Thyroid gland (tissue), 4 donors: ENCODE measurements around the gene FCHSD2.

Experiments
- POLR2A ChIP-seq, 2 donors: fragments of 450-650 bp; IDR thresholded peaks; one replicate each; pipeline ENCODE4 v1.6.1; 2017; ENCODE audit warnings: antibody characterized with exemption in 2 of 2, mild to moderate bottlenecking in 2 of 2, moderate library complexity in 1 of 2
- TF ChIP-seq, protein P1 (sequence below), 6 experiments: fragments of 200-600 bp in 3 of 6; fragments of 450-650 bp in 3 of 6; sonication (generic) in 3 of 6; IDR thresholded peaks; one replicate each; pipeline ENCODE4 v1.5.1; 2016 to 2019; ENCODE audit warnings: antibody characterized with exemption in 6 of 6, mild to moderate bottlenecking in 2 of 6, inconsistent platforms in 1 of 6, moderate library complexity in 1 of 6

DNA sequence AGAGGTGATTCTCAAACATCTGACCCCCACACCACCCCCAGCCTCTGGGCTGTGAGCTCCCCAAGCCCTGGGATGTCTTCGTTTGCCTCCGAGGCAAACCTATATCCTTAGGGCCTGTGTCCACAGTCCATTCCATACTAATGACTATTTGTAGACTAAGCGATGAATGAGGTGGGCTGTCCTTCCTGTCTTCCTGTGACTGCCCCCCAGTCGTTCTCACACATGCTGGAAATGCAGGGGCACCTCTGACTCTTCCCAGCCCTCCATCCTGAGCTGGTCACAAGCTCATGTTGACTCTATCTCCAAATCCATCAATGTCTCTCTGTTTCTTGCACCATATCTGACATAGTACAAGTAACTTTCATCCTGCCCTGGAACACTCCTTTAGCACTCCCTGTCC is 323.1 kb downstream of the FCHSD2 start:
- TF ChIP-seq, protein P1, sequence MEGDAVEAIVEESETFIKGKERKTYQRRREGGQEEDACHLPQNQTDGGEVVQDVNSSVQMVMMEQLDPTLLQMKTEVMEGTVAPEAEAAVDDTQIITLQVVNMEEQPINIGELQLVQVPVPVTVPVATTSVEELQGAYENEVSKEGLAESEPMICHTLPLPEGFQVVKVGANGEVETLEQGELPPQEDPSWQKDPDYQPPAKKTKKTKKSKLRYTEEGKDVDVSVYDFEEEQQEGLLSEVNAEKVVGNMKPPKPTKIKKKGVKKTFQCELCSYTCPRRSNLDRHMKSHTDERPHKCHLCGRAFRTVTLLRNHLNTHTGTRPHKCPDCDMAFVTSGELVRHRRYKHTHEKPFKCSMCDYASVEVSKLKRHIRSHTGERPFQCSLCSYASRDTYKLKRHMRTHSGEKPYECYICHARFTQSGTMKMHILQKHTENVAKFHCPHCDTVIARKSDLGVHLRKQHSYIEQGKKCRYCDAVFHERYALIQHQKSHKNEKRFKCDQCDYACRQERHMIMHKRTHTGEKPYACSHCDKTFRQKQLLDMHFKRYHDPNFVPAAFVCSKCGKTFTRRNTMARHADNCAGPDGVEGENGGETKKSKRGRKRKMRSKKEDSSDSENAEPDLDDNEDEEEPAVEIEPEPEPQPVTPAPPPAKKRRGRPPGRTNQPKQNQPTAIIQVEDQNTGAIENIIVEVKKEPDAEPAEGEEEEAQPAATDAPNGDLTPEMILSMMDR (IDR thresholded peaks at IDR 0.05), result no peak
- no peak for TF ChIP-seq POLR2A (IDR thresholded peaks at IDR 0.05)
